ENCODE measurements around the gene FANCL.
"Not testable (repeated sequence)": the region's sequence is repeated elsewhere in the genome, so short reads cannot be mapped to it uniquely, and the experiment has no call there.

FANCL gene

DNA sequence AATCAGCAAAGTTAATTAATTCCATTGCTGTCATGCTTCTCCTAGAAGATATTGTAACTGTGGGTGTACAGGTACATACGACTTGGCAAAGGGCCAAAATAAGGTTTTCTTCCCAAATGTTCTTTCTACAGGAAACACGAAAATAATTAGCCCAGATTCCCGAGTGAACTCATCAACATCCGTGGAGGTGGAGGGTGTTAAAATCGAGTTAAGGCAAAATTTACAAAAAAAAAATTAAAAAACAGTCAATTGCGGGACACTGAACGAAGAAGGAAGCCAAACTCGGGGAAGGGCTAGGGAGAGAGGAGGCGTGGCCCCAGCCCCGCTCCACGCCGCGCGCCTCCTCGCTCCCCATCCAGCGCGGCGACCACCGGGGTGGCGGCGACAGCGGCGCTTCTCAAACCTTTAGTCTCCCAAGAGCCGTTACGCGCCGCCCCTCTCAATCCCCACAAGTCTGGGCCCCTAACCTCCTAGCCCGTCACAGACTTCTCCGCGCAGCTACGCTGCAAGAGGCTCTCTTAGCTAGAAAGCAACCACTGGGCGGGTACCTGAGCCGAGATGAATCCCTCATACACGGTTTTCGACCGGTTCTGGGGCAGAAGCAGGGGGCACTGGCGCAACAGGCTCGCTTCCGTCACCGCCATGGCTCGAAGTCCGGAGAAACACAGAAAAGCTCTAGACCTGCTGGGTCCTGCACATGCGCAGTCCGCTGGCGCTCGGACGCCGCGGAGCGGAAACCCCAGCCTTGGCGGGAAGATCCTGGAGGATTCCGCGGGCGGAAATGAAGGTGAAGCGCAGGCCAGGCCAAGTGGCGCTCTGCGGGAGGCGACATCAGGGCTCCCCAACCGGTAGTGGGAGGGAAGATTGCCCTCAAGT lies at the start of gene FANCL:
TSS of gene FANCL (minus strand) at position 656 of the 876 bp plus-strand sequence. CDS start at position 644, 12 bp downstream.
- H3K9me3 ChIP-seq (ENCODE audit: low read length) = no peaks in the 10 kb centered on the region
- peak within 1 kb of the TSS; percentile 55 for H3K9ac ChIP-seq (ENCODE audit: low read length)
- H3K27ac ChIP-seq (ENCODE audit: low read depth, low read length) = peak within 1 kb of the TSS; percentile 70
- no peaks in the 10 kb centered on the region for H3K27me3 ChIP-seq (ENCODE audit: control insufficient read depth in 1 of 2, insufficient read depth in 2 of 2, low read length in 2 of 2)
- no peaks in the 10 kb centered on the region for H3K36me3 ChIP-seq (ENCODE audit: insufficient read depth, low read length)
- H3K4me3 ChIP-seq (ENCODE audit: low read depth in 1 of 2, low read length in 2 of 2) = peak within 1 kb of the TSS; percentile 73 to 95
- no peaks in the 10 kb centered on the region for H3K4me1 ChIP-seq (ENCODE audit: insufficient read depth, low read length)

DNA sequence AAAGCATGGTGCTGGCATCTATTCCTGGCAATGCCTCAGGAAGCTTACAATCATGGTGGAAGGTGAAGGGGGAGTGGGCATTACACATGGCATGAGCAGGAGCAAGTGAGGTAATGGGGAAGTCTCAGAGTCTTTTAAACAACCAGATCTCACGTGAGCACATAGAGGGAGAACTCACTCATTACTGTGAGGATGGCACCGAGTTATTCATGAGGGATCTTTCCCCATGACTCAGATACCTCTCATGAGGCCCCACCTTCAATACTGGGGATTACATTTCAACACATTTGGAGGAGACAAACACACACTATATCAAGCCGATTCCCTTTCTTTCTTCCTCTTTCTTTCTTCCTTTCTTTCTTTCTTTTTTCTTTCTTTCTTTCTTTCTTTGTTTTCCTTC lies 47.9 kb upstream of the FANCL start:
- Histone ChIP-seq H3K4me3 (ENCODE audit: low read depth in 1 of 2, low read length in 2 of 2) (no peak overlapping the region), H3K27me3 (ENCODE audit: control insufficient read depth in 1 of 2, insufficient read depth in 2 of 2, low read length in 2 of 2) (no peaks in the 10 kb centered on the region), H3K9ac (ENCODE audit: low read length) (no peak overlapping the region), H3K4me1 (ENCODE audit: insufficient read depth, low read length) (no peaks in the 10 kb centered on the region), H3K27ac (ENCODE audit: low read depth, low read length) (no peak overlapping the region), H3K36me3 (ENCODE audit: insufficient read depth, low read length) (no peaks in the 10 kb centered on the region), H3K9me3 (ENCODE audit: low read length) (no peaks in the 10 kb centered on the region)

DNA sequence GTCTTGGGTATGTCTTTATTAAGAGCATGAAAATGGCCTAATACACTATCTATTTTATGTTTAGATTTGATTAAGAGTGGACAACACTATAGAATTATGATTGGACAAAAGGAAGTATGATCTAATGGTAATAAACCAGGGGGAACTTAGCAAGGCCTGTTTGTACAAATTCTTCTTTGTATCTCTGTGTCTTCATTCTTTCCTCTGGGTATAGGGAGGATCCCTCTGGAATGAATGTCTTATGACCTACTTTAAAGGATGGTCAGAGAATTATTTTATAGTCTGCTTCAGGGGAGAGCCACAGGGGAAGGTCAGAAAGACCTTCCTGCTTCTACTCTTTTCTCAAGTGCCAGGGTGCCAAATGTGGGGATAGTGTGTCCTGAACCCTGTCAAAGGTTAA lies 42.8 kb upstream of the FANCL start:
- no peak overlapping the region for H3K9ac ChIP-seq (ENCODE audit: low read length)

DNA sequence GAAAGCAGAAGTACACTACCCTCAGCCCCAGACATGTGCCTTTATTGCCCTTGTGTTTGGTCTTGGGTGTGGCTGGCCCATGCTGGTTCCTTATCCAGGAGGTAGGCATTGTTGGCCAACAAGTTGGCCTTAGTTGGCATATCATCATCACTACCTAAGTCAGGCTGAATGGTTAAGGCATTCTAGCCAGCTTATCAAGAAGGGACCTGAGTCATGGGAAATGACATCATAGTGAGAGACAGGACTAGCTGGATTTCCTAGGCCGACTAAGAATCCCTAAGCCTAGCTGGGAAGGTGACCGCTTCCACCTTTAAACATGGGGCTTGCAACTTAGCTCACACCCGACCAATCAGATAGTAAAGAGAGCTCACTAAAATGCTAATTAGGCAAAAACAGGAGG lies 34.0 kb upstream of the FANCL start:
- not testable (repeated sequence) for H3K9ac ChIP-seq (ENCODE audit: low read length); H3K27me3 ChIP-seq (ENCODE audit: control insufficient read depth in 1 of 2, insufficient read depth in 2 of 2, low read length in 2 of 2); H3K4me1 ChIP-seq (ENCODE audit: insufficient read depth, low read length); H3K27ac ChIP-seq (ENCODE audit: low read depth, low read length); H3K9me3 ChIP-seq (ENCODE audit: low read length); H3K4me3 ChIP-seq (ENCODE audit: low read depth in 1 of 2, low read length in 2 of 2); H3K36me3 ChIP-seq (ENCODE audit: insufficient read depth, low read length)

More for the DNA sequence above, 42.8 kb upstream of the FANCL start:
- H3K4me3 ChIP-seq (ENCODE audit: low read depth in 1 of 2, low read length in 2 of 2) = no peak overlapping the region
- H3K36me3 ChIP-seq (ENCODE audit: insufficient read depth, low read length) = no peaks in the 10 kb centered on the region
- no peak overlapping the region for H3K27ac ChIP-seq (ENCODE audit: low read depth, low read length)
- H3K27me3 ChIP-seq (ENCODE audit: control insufficient read depth in 1 of 2, insufficient read depth in 2 of 2, low read length in 2 of 2) = no peaks in the 10 kb centered on the region
- no peaks in the 10 kb centered on the region for H3K9me3 ChIP-seq (ENCODE audit: low read length)
- H3K4me1 ChIP-seq (ENCODE audit: insufficient read depth, low read length) = no peaks in the 10 kb centered on the region

DNA sequence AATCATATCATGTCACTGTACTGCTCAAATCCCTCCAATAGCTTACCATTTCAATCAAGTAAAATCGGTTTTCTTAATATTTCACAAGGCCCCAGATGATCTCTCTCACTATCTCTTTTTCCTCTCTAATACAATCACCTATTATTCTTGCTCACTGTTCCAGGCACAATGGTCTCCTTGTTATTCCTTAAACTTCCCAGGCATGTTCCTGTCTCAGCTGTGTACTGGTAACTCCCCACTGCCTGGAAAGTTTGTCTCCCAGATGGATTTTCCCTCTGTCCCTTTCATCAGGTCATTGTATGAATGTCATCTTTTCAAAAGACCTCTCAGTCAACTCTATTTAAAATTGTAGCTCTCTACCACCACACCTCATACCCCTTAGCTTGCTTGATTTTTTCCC lies 30.7 kb upstream of the FANCL start:
- Histone ChIP-seq H3K9ac (ENCODE audit: low read length) (no peak overlapping the region), H3K9me3 (ENCODE audit: low read length) (no peaks in the 10 kb centered on the region), H3K4me1 (ENCODE audit: insufficient read depth, low read length) (no peaks in the 10 kb centered on the region), H3K36me3 (ENCODE audit: insufficient read depth, low read length) (no peaks in the 10 kb centered on the region), H3K27me3 (ENCODE audit: control insufficient read depth in 1 of 2, insufficient read depth in 2 of 2, low read length in 2 of 2) (no peaks in the 10 kb centered on the region), H3K4me3 (ENCODE audit: low read depth in 1 of 2, low read length in 2 of 2) (no peak overlapping the region), H3K27ac (ENCODE audit: low read depth, low read length) (no peak overlapping the region)

DNA sequence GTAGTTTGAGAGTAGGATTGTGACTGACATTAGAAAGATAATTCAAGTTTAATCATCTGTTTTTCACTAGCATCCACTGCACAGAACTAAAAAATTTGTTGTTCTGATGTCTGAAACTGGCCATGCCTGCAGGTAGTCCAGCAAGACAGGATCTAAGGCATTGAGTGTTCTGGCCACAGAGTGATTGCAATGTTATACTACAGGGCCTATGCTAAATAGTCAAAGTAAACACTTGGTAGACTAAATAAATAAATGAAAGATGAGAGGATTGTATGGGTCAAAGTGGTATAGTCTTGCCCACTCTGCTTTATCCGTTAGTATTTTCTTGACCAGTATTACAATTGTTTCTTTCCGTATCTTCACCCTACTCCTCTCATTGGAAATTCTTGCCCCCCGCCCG lies 27.6 kb upstream of the FANCL start:
- Histone ChIP-seq H3K4me1 (ENCODE audit: insufficient read depth, low read length) (no peaks in the 10 kb centered on the region), H3K27ac (ENCODE audit: low read depth, low read length) (no peak overlapping the region), H3K27me3 (ENCODE audit: control insufficient read depth in 1 of 2, insufficient read depth in 2 of 2, low read length in 2 of 2) (no peaks in the 10 kb centered on the region), H3K9ac (ENCODE audit: low read length) (no peak overlapping the region), H3K36me3 (ENCODE audit: insufficient read depth, low read length) (no peaks in the 10 kb centered on the region), H3K4me3 (ENCODE audit: low read depth in 1 of 2, low read length in 2 of 2) (no peak overlapping the region), H3K9me3 (ENCODE audit: low read length) (no peaks in the 10 kb centered on the region)

DNA sequence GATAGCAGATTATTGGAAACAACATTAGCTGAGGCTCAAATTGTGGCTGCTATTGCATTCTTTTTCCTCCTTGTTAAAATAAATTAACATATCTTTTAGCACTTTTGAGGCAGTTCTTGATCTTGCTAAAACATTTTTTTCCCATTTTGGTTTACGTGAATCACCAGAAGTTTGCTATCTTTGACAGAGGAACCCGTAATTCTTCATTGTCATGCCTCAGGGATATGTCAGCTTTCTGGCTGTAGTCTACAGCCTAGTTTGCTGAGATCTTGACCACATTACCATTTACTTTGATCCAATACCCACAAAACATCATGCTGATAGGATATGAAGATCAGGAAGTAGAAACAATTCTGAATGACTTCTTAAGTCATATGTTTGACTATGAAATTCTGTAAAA lies 25.1 kb upstream of the FANCL start:
- Histone ChIP-seq H3K36me3 (ENCODE audit: insufficient read depth, low read length) (no peaks in the 10 kb centered on the region), H3K9me3 (ENCODE audit: low read length) (no peaks in the 10 kb centered on the region), H3K27me3 (ENCODE audit: control insufficient read depth in 1 of 2, insufficient read depth in 2 of 2, low read length in 2 of 2) (no peaks in the 10 kb centered on the region), H3K4me1 (ENCODE audit: insufficient read depth, low read length) (no peaks in the 10 kb centered on the region), H3K9ac (ENCODE audit: low read length) (no peak overlapping the region), H3K4me3 (ENCODE audit: low read depth in 1 of 2, low read length in 2 of 2) (no peak overlapping the region), H3K27ac (ENCODE audit: low read depth, low read length) (no peak overlapping the region)

DNA sequence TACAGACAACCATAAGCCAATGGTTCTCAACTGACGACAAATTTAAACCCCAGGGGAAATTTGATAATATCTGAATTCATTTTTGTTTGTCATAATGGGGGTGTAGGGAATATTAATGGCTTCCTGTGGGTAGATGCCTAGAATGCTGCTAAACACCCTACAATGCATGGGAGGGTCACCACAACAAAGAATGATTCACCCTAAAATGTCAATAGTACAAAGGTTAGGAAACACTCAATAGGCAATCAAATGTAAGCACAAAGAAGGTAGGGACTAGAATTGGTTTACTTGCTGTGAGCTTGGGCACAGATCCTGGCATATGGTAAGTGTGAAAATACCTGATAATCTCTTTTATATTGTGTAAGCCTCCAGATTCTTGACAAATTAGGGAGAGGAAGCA lies 20.1 kb upstream of the FANCL start:
- Histone ChIP-seq H3K27me3 (ENCODE audit: control insufficient read depth in 1 of 2, insufficient read depth in 2 of 2, low read length in 2 of 2) (no peaks in the 10 kb centered on the region), H3K4me1 (ENCODE audit: insufficient read depth, low read length) (no peaks in the 10 kb centered on the region), H3K9me3 (ENCODE audit: low read length) (no peaks in the 10 kb centered on the region), H3K27ac (ENCODE audit: low read depth, low read length) (no peak overlapping the region), H3K36me3 (ENCODE audit: insufficient read depth, low read length) (no peaks in the 10 kb centered on the region), H3K4me3 (ENCODE audit: low read depth in 1 of 2, low read length in 2 of 2) (no peak overlapping the region), H3K9ac (ENCODE audit: low read length) (no peak overlapping the region)

DNA sequence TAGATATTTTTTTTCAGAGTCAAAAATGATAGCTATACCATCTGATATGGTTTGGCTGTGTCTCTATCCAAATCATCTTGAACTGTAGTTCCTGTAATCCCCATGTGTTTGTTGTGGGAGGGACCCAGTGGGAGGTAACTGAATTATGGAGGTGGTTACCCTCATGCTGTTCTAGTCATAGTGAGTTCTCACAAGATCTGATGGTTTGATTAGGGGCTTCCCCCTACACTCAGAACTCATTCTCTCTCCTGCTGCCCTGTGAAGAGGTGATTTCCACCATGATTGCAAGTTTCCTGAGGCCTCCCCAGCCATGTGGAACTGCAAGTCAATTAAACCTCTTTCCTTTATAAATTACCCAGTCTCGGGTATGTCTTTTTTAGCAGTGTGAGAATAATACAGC lies 17.3 kb upstream of the FANCL start:
- not testable (repeated sequence) for H3K9ac ChIP-seq (ENCODE audit: low read length); H3K27me3 ChIP-seq (ENCODE audit: control insufficient read depth in 1 of 2, insufficient read depth in 2 of 2, low read length in 2 of 2); H3K9me3 ChIP-seq (ENCODE audit: low read length); H3K4me3 ChIP-seq (ENCODE audit: low read depth in 1 of 2, low read length in 2 of 2); H3K36me3 ChIP-seq (ENCODE audit: insufficient read depth, low read length); H3K4me1 ChIP-seq (ENCODE audit: insufficient read depth, low read length); H3K27ac ChIP-seq (ENCODE audit: low read depth, low read length)

DNA sequence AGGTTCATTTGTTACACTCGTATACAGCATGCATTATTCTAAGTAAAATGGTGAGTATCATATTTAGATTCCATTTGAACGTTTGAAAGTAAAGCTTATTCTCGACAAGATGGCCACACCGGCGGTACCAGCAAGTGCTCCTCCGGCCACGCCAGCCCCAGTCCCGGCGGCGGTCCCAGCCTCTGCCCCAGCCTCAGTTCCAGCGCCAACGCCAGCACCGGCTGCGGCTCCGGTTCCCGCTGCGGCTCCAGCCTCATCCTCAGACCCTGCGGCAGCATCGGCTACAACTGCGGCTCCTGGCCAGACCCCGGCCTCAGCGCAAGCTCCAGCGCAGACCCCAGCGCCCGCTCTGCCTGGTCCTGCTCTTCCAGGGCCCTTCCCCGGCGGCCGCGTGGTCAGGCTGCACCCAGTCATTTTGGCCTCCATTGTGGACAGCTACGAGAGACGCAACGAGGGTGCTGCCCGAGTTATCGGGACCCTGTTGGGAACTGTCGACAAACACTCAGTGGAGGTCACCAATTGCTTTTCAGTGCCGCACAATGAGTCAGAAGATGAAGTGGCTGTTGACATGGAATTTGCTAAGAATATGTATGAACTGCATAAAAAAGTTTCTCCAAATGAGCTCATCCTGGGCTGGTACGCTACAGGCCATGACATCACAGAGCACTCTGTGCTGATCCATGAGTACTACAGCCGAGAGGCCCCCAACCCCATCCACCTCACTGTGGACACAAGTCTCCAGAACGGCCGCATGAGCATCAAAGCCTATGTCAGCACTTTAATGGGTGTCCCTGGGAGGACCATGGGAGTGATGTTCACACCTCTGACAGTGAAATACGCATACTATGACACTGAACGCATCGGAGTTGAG lies 10.4 kb upstream of the FANCL start:
- not testable (repeated sequence) for H3K27me3 ChIP-seq (ENCODE audit: control insufficient read depth in 1 of 2, insufficient read depth in 2 of 2, low read length in 2 of 2); H3K9ac ChIP-seq (ENCODE audit: low read length); H3K9me3 ChIP-seq (ENCODE audit: low read length); H3K4me1 ChIP-seq (ENCODE audit: insufficient read depth, low read length); H3K4me3 ChIP-seq (ENCODE audit: low read depth in 1 of 2, low read length in 2 of 2); H3K36me3 ChIP-seq (ENCODE audit: insufficient read depth, low read length); H3K27ac ChIP-seq (ENCODE audit: low read depth, low read length)

DNA sequence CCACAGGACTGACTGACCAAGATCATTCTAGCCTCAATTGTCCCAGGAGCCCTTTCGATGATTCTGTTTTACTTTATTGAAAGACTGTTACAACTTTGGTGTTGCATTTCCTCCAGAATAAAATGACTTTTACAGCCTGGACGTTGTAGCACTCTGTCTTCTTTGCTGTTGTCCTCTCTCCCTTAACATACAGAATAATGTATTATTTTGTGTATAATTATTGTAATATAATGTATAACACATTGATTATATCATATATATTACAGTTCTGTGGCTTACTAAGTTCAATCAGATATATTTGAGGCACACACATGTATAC lies 380 bp upstream of the FANCL start:
- peak overlapping the region; percentile 73 to 95 for H3K4me3 ChIP-seq (ENCODE audit: low read depth in 1 of 2, low read length in 2 of 2)
- H3K4me1 ChIP-seq (ENCODE audit: insufficient read depth, low read length) = no peaks in the 10 kb centered on the region
- peak overlapping the region; percentile 70 for H3K27ac ChIP-seq (ENCODE audit: low read depth, low read length)
- H3K9me3 ChIP-seq (ENCODE audit: low read length) = no peaks in the 10 kb centered on the region
- H3K27me3 ChIP-seq (ENCODE audit: control insufficient read depth in 1 of 2, insufficient read depth in 2 of 2, low read length in 2 of 2) = no peaks in the 10 kb centered on the region
- H3K36me3 ChIP-seq (ENCODE audit: insufficient read depth, low read length) = no peaks in the 10 kb centered on the region
- H3K9ac ChIP-seq (ENCODE audit: low read length) = peak overlapping the region; percentile 55

Data from muscle layer of colon (tissue), 2 donors.